Ramos (cell line): ENCODE results near the gene CCNYL1.
"Not testable (repeated sequence)": the region's sequence is repeated elsewhere in the genome, so short reads cannot be mapped to it uniquely, and the experiment has no call there.

Experiments
- in situ Hi-C: fragments of 300-500 bp; cut with MboI; formaldehyde crosslinking; loops from one replicate; pipeline ENCODE4 v1.14.3; 2022; ENCODE audit warnings: low sequenced_read_pairs; ENCODE audit not compliant: unreplicated experiment

CCNYL1 gene

DNA sequence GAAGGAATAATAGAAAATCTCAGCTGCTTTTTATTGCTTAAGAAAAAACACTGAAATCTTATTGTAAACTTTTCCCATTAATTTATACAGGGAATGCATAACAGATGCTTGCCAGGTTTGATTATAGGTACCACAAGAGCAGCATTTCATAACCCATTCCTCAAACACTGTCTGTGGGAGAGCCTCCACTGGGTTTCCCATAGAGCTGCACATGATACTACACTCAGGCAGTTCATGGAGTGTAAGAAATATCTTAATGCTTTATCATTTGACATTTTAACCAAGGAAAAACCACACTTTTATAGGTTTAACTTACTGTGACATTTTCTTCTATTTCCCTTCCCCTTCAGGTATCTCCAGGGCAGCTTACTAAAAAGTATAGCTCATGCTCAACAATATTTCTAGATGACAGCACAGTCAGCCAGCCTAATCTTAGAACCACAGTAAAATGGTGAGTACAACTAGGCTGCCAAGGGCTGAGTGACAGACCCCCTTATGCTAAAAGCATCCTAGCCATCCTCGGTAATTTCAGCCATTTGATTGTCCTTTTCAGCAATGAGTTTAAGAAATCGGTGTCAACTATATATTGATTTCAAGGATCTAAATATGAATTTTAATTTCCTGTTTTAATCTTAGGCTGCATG lies 22.3 kb downstream of the CCNYL1 start:
- in situ Hi-C loops, result no loop called here

GRCh38 chr2:207734264-207734635 lies 22.8 kb downstream of the CCNYL1 start:
- in situ Hi-C loops, result no loop called here

DNA sequence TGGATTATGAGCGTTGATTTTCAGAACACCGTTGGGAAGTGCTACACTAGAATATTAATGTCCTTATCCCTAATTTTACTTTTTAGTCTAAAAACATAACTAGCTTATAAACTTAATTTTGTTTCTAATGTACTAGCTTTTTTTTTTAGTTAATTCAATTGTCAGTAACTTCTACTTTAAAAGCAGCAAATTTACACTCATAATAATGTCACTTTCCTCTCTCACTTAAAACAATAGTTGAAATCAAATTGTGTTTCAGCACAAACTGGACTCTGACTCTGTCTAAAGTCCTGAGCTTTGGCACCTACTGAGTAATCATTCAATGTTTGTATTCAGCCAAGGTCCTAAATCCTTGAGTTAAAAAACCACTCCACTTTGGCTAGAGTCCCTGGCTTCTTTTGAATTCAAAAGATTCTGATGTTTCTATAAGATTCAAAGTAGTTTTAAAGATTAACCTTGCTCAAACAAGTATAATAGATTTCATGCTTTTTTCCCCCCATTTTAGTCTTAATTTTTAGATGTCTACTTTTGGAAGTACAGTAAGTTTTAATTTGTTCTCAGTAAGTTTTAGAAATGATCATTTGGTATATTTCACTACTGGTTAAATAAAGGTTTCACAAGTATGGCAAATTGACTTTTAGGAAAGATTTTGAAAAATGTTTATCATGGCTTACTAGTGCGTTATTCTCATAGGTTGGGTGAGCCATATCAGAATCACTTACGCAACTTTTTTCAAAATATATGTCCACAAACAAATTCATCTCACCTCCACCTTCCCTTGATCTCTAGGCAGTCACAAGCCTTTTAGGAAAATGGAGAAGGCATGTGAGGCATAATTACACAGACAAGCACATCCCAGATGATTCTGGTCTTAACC lies 23.4 kb downstream of the CCNYL1 start:
- in situ Hi-C loops, result no loop called here

- in situ Hi-C loops, result not testable (repeated sequence)
Measured at GRCh38 chr2:207735513-207735859, 24.0 kb downstream of the CCNYL1 start.

DNA sequence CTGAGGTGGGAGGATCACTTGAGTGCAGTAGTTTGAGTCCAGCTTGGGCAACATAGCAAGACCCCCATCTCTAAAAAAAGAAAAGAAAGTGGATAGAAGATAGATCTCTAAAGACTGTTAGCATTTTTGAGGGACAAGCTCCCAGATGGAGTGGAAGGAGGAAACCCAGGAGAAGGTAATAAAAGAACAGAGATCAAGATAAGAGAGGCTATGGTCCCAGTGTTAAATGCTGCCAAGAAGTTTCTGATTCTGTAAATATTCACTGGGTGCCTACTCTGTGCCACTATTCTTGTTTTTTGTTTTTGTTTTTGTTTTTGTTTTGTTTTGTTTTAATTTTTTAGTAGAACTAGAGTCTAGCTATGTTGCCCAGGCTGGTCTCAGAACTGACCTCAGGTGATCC lies 32.1 kb downstream of the CCNYL1 start:
- in situ Hi-C loops, result loop anchor here (10.0 kb wide), 1 partner anchor 311 kb away; no protein-coding TSS in a partner anchor

GRCh38 chr2:207744050-207744449 lies 32.6 kb downstream of the CCNYL1 start:
- in situ Hi-C loops, result loop anchor here (10.0 kb wide), 1 partner anchor 311 kb away; no protein-coding TSS in a partner anchor

DNA sequence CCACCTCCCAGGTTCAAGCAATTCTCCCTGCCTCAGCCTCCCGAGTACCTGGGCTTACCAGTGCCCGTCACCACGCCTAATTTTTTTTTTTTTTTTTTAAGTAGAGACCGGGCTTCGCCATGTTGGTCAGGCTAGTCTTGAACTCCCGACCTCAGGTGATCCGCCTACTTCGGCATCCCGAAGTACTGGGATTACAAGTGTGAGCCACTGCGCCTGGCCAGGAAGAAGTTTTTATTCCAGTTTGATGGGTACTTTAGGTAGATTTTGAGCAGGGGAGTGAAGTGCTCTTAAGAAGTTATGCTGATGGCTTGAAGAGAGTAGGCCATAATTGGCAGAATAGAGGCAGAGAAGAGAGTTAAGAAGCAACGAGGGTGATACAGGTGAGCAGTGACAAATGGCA lies 33.0 kb downstream of the CCNYL1 start:
- in situ Hi-C loops, result loop anchor here (10.0 kb wide), 1 partner anchor 310 kb away; no protein-coding TSS in a partner anchor

- in situ Hi-C loops, result loop anchor here (10.0 kb wide), 1 partner anchor 309 kb away; no protein-coding TSS in a partner anchor
Measured at GRCh38 chr2:207746131-207746530, 34.7 kb downstream of the CCNYL1 start.

GRCh38 chr2:207747653-207748560 lies 36.5 kb downstream of the CCNYL1 start:
- in situ Hi-C loops, result loop anchor here (10.0 kb wide), 1 partner anchor 307 kb away; no protein-coding TSS in a partner anchor

GRCh38 chr2:207748993-207749392 lies 37.6 kb downstream of the CCNYL1 start:
- in situ Hi-C loops, result loop anchor here (10.0 kb wide), 1 partner anchor 306 kb away; no protein-coding TSS in a partner anchor

- in situ Hi-C loops, result loop anchor here (10.0 kb wide), 1 partner anchor 305 kb away; no protein-coding TSS in a partner anchor
Measured at GRCh38 chr2:207749873-207750272, 38.4 kb downstream of the CCNYL1 start.

- in situ Hi-C loops, result no loop called here
Measured at GRCh38 chr2:207750345-207750744, 38.9 kb downstream of the CCNYL1 start.

GRCh38 chr2:207750876-207751275 lies 39.4 kb downstream of the CCNYL1 start:
- in situ Hi-C loops, result no loop called here

DNA sequence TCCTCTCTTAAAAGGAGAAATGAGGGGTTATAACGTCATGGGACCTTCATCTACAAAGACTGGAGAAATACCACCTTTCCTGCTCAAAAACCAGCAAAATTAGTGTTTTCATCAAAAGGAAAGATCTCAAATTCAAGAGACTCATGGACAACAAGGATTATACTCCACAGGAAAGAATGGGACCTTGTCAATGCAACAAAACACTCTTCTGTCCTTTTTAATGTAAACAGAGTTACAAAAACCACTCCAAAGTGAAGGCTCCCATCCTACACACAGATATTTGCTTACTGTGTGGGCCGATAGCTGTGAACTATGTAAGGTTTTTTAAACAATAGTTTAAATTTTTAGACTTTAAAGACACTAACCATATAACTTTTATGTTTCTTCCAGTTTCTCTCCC lies 42.2 kb downstream of the CCNYL1 start:
- in situ Hi-C loops, result not testable (repeated sequence)

DNA sequence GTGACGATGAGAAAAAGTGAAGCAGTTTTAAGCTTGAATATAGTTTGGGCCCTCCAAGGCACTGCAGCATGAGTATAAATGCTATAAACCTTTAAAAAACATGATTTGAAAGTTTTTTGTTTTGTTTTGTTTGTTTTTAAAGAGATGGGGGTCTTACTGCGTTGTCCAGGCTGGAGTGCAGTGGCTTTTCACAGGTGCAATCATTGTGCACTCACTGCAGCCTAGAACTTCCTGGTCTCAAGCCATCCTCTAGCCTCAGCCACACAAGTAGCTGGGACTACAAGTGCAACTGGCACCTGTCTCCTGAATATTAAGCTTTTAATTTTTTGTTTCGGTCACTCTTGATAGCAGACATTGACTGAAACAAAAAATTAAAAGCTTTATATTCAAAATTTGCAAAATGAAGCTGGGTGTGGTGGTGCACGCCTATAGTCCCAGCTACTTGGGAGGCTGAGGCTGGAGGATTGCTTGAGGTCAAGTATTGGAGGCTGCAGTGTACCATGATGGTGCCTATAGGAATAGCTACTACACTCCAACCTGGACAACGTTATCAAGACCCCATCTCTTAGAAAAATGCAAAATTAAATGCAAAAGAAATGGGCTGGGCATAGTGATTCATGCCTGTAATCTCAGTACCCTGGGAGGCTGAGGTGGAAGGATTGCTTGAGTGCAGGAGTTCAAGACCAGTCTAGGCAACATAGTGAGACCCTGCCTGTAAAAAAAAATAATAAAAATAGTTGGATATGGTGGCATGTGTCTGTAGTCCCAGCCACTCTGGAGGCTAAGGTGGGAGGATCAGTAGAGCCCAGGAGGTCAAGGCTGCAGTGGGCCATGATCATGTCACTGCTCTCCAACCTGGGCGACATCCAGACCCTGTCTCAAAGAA lies 43.3 kb downstream of the CCNYL1 start:
- in situ Hi-C loops, result no loop called here

- in situ Hi-C loops, result no loop called here
Measured at GRCh38 chr2:207758025-207758424, 46.6 kb downstream of the CCNYL1 start.

- in situ Hi-C loops, result no loop called here
Measured at GRCh38 chr2:207759890-207760289, 48.5 kb downstream of the CCNYL1 start.

DNA sequence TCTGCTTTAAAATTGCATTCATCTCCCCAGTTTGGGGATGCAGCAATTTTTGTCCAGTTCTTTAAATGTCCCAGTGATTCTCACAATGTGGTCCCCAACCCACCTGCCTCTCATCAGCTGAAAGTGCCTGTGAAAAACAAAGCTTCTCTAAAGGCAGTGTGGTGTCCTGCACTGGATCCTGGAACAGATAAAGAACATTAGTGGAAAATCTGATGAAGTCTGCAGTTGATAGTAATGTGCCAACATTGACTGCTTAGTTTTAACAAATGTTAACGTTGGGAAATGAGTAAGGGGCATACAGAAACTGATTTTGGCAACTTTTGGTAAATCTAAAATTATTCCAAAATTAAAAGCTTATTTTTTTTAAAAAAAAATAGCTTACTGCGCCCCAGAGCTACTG lies 49.0 kb downstream of the CCNYL1 start:
- in situ Hi-C loops, result no loop called here

GRCh38 chr2:207761426-207761825 lies 50.0 kb downstream of the CCNYL1 start:
- in situ Hi-C loops, result not testable (repeated sequence)
